Upper lobe of left lung (tissue), 6 donors: ENCODE measurements around the gene SHANK3. TPM values are rescaled to one million over a fixed set of nuclear protein-coding genes. Genes with fewer than 3 reads are reported as not detected.

Source experiments
- ATAC-seq, 2 donors: fragments of 200-7000 bp; cut with Tn5 transposase; one replicate each; pipeline ENCODE4 v1.9.1; 2022; ENCODE audit warnings: mild to moderate bottlenecking in 2 of 2, moderate library complexity in 2 of 2; ENCODE audit not compliant: low FRiP score in 2 of 2
- DNase-seq, 2 donors: peaks; one replicate each; pipeline ENCODE4 v3.0.0-alpha.2; 2019 to 2020
- H3K27ac ChIP-seq, 4 donors: fragments of 200-600 bp; sonication (generic); one replicate each; pipeline ENCODE4 v1.5.1; 2016 to 2019
- H3K27me3 ChIP-seq, 4 donors: fragments of 200-600 bp; sonication (generic); one replicate each; pipeline ENCODE4 v1.5.1; 2017 to 2019
- H3K36me3 ChIP-seq, 4 donors: fragments of 200-600 bp; sonication (generic); one replicate each; pipeline ENCODE4 v1.5.1; 2016 to 2019
- H3K4me1 ChIP-seq, 4 donors: fragments of 200-600 bp; sonication (generic); one replicate each; pipeline ENCODE4 v1.5.1; 2018 to 2019
- H3K4me3 ChIP-seq, 4 donors: fragments of 200-600 bp; sonication (generic); one replicate each; pipeline ENCODE4 v1.5.1; 2017 to 2019; ENCODE audit warnings: mild to moderate bottlenecking in 2 of 4, moderate library complexity in 1 of 4
- H3K9me3 ChIP-seq, 4 donors: fragments of 200-600 bp; sonication (generic); one replicate each; pipeline ENCODE4 v1.5.1; 2018 to 2019
- CTCF ChIP-seq, 6 experiments: fragments of 450-650 bp in 4 of 6; fragments of 200-600 bp in 2 of 6; sonication (generic) in 2 of 6; IDR thresholded peaks; one replicate each; pipeline ENCODE4 v1.5.1; 2016 to 2019; ENCODE audit warnings: antibody characterized with exemption in 6 of 6
- EP300 ChIP-seq, 4 donors: sonication (generic); formaldehyde crosslinking; IDR thresholded peaks; one replicate each; pipeline ENCODE4 v1.5.1; 2017; ENCODE audit warnings: antibody characterized with exemption in 4 of 4, control low read depth in 2 of 4
- POLR2A ChIP-seq, 4 donors: fragments of 450-650 bp; IDR thresholded peaks; one replicate each; pipeline ENCODE4 v1.5.1; 2016 to 2017; ENCODE audit warnings: antibody characterized with exemption in 4 of 4, mild to moderate bottlenecking in 2 of 4
- POLR2AphosphoS5 ChIP-seq, 2 donors: sonication (generic); formaldehyde crosslinking; IDR thresholded peaks; one replicate each; pipeline ENCODE4 v1.5.1; 2017; ENCODE audit warnings: antibody characterized with exemption in 2 of 2
- WGBS, 2 donors: methylation state at CpG; one replicate each; pipeline ENCODE4 v1.1.5; 2017 to 2018; 5-methylcytosine and 5-hydroxymethylcytosine counted together
- total RNA-seq, 6 donors: library from RNA; depleted of rRNA in 4 of 6; stranded (reverse); fragments of >200 nt in 4 of 6; gene quantifications; one replicate each; pipeline versions ENCODE4 v1.1.0 to v1.2.1, GENCODE V29; 2016 to 2021
- donor health status: DM: no; HTN: no; CAD: no; lungs with moderate emphysema.
- donor health status: DM: no; HTN: yes; CAD: no; lungs with severe emphysema.

SHANK3 gene
- total RNA-seq, 6 donors from 2014 or later, result 16.6 to 105 (median 51.1) TPM

DNA sequence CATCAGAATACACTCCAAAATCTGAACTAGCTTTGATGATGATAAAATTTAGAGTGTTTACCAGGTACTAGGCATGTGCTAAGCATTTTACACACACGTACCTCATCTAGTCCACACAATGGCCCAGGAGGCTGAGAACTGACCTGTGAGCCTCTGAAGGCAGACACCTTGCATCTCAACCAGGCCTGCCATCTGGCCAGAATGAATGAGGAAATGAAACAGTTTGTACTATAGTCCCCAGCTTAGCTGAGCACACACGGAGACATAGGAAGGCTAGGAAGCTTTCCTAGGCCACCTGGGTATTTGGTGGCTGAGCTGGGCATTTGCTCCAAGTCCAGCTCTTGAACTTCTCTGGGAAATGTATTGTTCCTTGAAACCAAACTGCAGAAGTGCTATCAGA is 6.9 kb upstream of the SHANK3 start:
- DNase-seq (no peak), ATAC-seq (no peak)
- no peaks in the 10 kb centered on the region for H3K36me3 ChIP-seq
- no peak for TF ChIP-seq CTCF (IDR thresholded peaks at IDR 0.05)
- TF ChIP-seq POLR2AphosphoS5 (IDR thresholded peaks at IDR 0.05), result no peak
- no peak for TF ChIP-seq EP300 (IDR thresholded peaks at IDR 0.05)
- TF ChIP-seq POLR2A (IDR thresholded peaks at IDR 0.05), result no peak
- H3K27ac ChIP-seq, result no peak overlapping the region
- no peaks in the 10 kb centered on the region for H3K9me3 ChIP-seq
- H3K4me3 ChIP-seq, result no peak overlapping the region
- H3K27me3 ChIP-seq, result no peaks in the 10 kb centered on the region
- WGBS, 2 donors, result 51 to 60% methylated on average over 2 of the region's 2 CpGs
- H3K4me1 ChIP-seq, result peaks cover under 1 to 5% (median 3%) of the 10 kb centered on the region in 4 donors

DNA sequence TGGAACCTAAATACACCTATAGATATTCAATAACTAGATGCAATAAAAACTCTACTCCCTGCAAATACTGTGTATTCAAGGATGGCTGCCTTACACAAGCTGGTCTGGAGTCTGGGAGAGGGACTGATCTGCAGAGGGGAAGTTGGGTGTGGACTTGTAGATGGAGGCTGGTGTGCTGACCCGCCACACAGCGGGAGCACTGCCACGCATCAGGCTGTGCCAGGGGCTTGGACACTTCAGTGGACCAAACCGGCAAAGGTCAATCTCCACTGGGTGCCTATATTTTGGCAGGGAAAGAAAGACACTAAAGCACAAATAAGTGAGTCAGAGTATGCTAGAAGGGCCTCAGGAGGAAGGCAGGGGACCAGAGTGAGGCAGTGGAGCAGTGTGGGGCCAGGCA is 2.1 kb upstream of the SHANK3 start:
- 42 to 55% methylated on average over 4 of the region's 4 CpGs for WGBS, 2 donors
- H3K4me1 ChIP-seq, result peaks cover 14 to 38% (median 19%) of the 10 kb centered on the region in 4 donors
- no peak for DNase-seq
- no peak overlapping the region for H3K4me3 ChIP-seq
- TF ChIP-seq POLR2AphosphoS5 (IDR thresholded peaks at IDR 0.05) (peak in 1 of 2 donors; percentile 37), CTCF (IDR thresholded peaks at IDR 0.05) (no peak)
- ATAC-seq, result no peak
- no peaks in the 10 kb centered on the region for H3K9me3 ChIP-seq
- peaks cover 0 to 20% (median 13%) of the 10 kb centered on the region in 4 donors for H3K27me3 ChIP-seq
- peak overlapping the region; percentile 88 to 95 (median 88) for H3K27ac ChIP-seq
- H3K36me3 ChIP-seq, result peaks cover 0 to 3% (median 0%) of the 10 kb centered on the region in 4 donors

- Histone ChIP-seq H3K27ac (peak overlapping the region; percentile 88 to 95 (median 88)), H3K9me3 (no peaks in the 10 kb centered on the region), H3K4me1 (peaks cover 14 to 38% (median 19%) of the 10 kb centered on the region in 4 donors), H3K27me3 (peaks cover 0 to 20% (median 13%) of the 10 kb centered on the region in 4 donors), H3K36me3 (peaks cover 0 to 4% (median 2%) of the 10 kb centered on the region in 4 donors), H3K4me3 (no peak overlapping the region)
- TF ChIP-seq CTCF (IDR thresholded peaks at IDR 0.05) (no peak), POLR2A (IDR thresholded peaks at IDR 0.05) (no peak), POLR2AphosphoS5 (IDR thresholded peaks at IDR 0.05) (no peak), EP300 (IDR thresholded peaks at IDR 0.05) (no peak)
- ATAC-seq (no peak), DNase-seq (no peak)
- WGBS, 2 donors, result 52 to 68% methylated on average over 10 of the region's 10 CpGs
Observed at GRCh38 chr22:50670914-50671538, 1.6 kb upstream of the SHANK3 start.

DNA sequence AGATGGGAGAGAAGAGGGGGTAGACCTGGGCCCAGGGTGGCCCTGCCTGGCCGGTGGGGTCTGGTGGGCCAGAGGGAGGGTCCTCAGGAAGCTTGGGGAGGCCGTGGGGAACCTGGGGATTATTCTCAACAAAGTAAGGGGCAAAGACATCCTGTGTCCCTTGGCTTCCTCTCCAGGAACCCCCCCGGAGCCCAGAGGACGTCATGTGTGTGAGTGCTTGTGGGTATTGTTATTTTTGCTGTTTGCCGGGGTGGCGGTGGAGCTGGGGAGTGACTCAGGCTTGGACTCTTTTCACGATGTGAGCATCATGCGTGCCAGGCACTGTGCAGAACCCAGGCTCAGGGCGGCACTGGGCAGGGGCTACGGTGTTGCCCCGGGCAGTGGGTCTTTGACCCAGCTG is 982 bp upstream of the SHANK3 start:
- no peaks in the 10 kb centered on the region for H3K9me3 ChIP-seq
- ATAC-seq (no peak), DNase-seq (no peak)
- peaks cover 14 to 38% (median 19%) of the 10 kb centered on the region in 4 donors for H3K4me1 ChIP-seq
- WGBS, 2 donors, result 5 to 29% methylated on average over 2 to 11 of the region's 11 CpGs
- peak overlapping the region in 3 of 4 donors; percentile 13 to 64 (median 29) for H3K4me3 ChIP-seq
- no peak for TF ChIP-seq POLR2A (IDR thresholded peaks at IDR 0.05)
- TF ChIP-seq CTCF (IDR thresholded peaks at IDR 0.05), result no peak
- peak; percentile 32 to 44 for TF ChIP-seq POLR2AphosphoS5 (IDR thresholded peaks at IDR 0.05)
- TF ChIP-seq EP300 (IDR thresholded peaks at IDR 0.05), result peak in 2 of 4 donors; percentile 33 to 78
- H3K36me3 ChIP-seq, result peaks cover 0 to 10% (median 3%) of the 10 kb centered on the region in 4 donors
- peak overlapping the region; percentile 88 to 95 (median 88) for H3K27ac ChIP-seq
- peaks cover 0 to 20% (median 13%) of the 10 kb centered on the region in 4 donors for H3K27me3 ChIP-seq
